Stimulated activated CD8-positive, alpha-beta memory T cell treated with anti-CD3 and anti-CD28 coated beads, Interleukin-15, amount 100 ng/mL, for 1 hour (primary cell): ENCODE results near the gene CMIP.

Experiments used
- DNase-seq: peaks from one replicate; pipeline ENCODE4 v3.0.0-alpha.2; 2020; ENCODE audit warnings: low read depth

CMIP gene

DNA sequence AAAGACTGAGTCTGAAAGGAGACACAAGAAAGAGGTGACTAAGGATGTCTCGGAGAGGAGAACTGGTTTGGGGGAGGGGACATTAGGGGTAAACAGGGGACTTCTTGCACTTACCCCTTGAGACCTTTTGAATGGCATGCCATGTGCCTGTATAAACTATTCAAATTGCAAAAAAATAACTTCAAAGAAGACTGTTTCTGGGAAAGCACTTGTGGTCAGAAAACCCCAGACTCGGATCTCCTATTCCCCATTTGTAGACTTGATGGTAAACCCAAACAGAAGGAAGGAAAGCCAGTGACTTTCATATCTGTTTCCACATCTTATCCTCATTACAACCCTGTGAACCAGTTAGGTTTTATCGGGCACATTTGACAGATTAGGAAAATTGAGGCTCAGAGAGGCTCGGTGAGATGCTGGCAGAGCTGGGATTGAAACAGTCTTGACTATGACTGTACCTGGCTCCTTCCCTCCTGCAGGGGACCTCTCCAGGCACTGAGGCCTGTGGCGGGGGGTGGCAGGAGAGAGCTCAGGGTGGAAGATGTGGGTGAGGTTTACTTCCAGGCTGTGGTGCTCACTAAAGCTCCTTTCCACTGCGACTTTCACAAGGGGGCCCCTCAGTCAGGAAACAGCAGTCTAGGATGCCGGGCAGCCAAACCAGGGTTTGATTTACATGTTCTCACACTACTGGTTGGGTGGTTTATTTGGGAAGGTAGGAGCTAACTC lies 304.0 kb downstream of the CMIP start:
- DNase-seq, result no peak

- no peak for DNase-seq
These were observed 307.7 kb downstream of the CMIP start for GRCh38 chr16:81752225-81752875.

- DNase-seq, result no peak
These were observed 308.2 kb downstream of the CMIP start for GRCh38 chr16:81752876-81753227.

GRCh38 chr16:81754858-81755257 lies 310.2 kb downstream of the CMIP start:
- DNase-seq, result no peak

DNA sequence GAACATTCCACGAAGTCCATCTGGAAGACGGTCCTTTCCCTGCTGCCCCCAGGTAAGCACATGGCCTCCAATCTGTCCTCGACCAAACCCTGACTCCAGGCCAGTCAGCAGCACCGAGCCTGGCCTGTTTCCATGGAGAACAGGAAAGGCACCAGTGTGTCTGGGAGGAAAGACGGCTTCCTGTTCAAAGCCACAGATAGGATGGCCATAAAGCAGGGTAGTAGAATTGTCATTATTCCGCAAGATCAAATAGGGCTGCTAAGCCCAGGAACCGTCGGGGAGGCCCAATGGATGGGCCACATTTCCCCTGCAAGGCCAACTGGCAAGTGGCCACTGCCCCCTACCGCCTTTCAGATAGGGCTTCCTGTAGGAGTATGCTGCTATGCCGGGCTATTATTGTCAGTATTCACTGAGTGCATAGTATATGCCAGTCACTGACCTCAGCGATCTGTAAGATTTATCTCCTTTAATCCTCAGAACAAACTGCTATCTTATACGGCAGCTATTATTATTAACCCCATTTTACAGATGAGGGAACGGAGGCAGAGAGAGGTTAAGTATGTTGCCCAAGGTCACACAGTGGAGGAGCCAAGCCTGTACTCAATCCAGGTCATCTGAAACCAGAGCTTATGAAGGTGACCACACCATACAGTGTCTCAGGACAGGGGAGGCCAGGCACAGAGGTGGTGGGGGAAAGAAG lies 311.5 kb downstream of the CMIP start:
- DNase-seq, result no peak

GRCh38 chr16:81756615-81757356 lies 312.2 kb downstream of the CMIP start:
- no peak for DNase-seq

DNA sequence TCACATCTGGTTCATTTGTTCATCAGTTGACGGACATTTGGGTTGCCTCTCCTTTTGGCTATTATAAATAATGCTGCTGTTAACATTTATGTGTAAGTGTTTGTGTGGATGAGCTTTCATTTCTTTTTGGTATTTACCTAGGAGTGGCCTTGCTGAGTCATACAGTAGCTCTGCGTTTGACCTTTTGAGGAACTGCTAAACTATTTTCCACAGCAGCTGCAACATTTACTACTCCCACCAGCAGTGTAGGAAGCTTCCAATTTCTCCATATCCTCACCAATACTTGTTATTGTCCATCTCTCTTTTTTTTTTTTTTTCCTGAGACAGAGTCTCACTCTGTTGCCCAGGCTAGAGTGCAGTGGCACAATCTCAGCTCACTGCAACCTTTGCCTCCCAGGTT lies 313.8 kb downstream of the CMIP start:
- no peak for DNase-seq
